ENCODE results near the gene SEZ6L.

The SEZ6L gene

DNA sequence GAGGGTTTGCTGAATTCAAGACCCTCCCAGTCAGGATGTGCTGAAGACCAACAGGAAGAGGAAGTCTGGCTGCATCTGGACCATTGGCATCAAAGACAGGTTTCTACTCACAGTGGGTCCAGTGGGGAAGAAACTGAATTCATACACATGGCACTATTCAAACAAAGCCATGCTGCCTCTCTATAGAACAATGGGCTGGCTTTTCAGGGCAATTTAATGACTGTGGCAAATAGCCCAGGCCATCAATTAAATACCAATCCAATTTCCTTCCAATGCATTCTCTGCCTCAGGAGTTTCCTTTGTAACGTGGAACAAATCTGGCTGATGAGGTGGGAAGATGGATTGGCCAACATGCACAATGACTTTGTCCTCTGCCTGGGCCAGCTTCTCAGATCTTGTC lies 98.6 kb downstream of the SEZ6L start:
- no peak for DNase-seq (ENCODE audit: low read depth, low spot score)
- no peaks in the 10 kb centered on the region for H3K36me3 ChIP-seq (ENCODE audit: insufficient read depth, low read length)
- no peak overlapping the region for H3K4me3 ChIP-seq
- H3K9me3 ChIP-seq (ENCODE audit: low read depth, low read length), result no peaks in the 10 kb centered on the region
- H3K27ac ChIP-seq, result no peak overlapping the region
- no peak overlapping the region for H3K9ac ChIP-seq (ENCODE audit: insufficient read length)
- TF ChIP-seq EZH2 (IDR thresholded peaks at IDR 0.05), result no peak
- no peak for TF ChIP-seq FOXP2 (optimal IDR thresholded peaks at IDR 0.05; ENCODE audit: control extremely low read depth, extremely low read length, insufficient read depth)
- TF ChIP-seq POLR2AphosphoS5 (IDR thresholded peaks at IDR 0.05; ENCODE audit: borderline replicate concordance, low read depth, low read length), result no peak

GRCh38 chr22:26269572-26269971 lies 100.3 kb downstream of the SEZ6L start:
- H3K4me3 ChIP-seq, result no peak overlapping the region
- no peak for TF ChIP-seq EZH2 (IDR thresholded peaks at IDR 0.05)
- H3K9me3 ChIP-seq (ENCODE audit: low read depth, low read length), result no peaks in the 10 kb centered on the region
- H3K27ac ChIP-seq, result no peak overlapping the region
- H3K9ac ChIP-seq (ENCODE audit: insufficient read length), result no peak overlapping the region
- no peaks in the 10 kb centered on the region for H3K36me3 ChIP-seq (ENCODE audit: insufficient read depth, low read length)
- DNase-seq (ENCODE audit: low read depth, low spot score), result no peak

- DNase-seq (ENCODE audit: low read depth, low spot score), result no peak
- Histone ChIP-seq H3K9me3 (ENCODE audit: low read depth, low read length) (no peaks in the 10 kb centered on the region), H3K4me3 (no peak overlapping the region)
Measured at GRCh38 chr22:26271427-26271826, 102.2 kb downstream of the SEZ6L start.

GRCh38 chr22:26273011-26273675 lies 103.9 kb downstream of the SEZ6L start:
- Histone ChIP-seq H3K9ac (ENCODE audit: insufficient read length) (no peak overlapping the region), H3K36me3 (ENCODE audit: insufficient read depth, low read length) (no peaks in the 10 kb centered on the region), H3K9me3 (ENCODE audit: low read depth, low read length) (no peaks in the 10 kb centered on the region), H3K27ac (no peak overlapping the region), H3K4me3 (no peak overlapping the region)
- TF ChIP-seq FOXP2 (optimal IDR thresholded peaks at IDR 0.05; ENCODE audit: control extremely low read depth, extremely low read length, insufficient read depth), result no peak
- DNase-seq (ENCODE audit: low read depth, low spot score), result no peak

More at GRCh38 chr22:26271427-26271826, 102.2 kb downstream of the SEZ6L start:
- Histone ChIP-seq H3K9ac (ENCODE audit: insufficient read length) (no peak overlapping the region), H3K36me3 (ENCODE audit: insufficient read depth, low read length) (no peaks in the 10 kb centered on the region), H3K27ac (no peak overlapping the region)
- TF ChIP-seq EZH2 (IDR thresholded peaks at IDR 0.05), result no peak
- TF ChIP-seq FOXP2 (optimal IDR thresholded peaks at IDR 0.05; ENCODE audit: control extremely low read depth, extremely low read length, insufficient read depth), result no peak
- no peak for TF ChIP-seq POLR2AphosphoS5 (IDR thresholded peaks at IDR 0.05; ENCODE audit: borderline replicate concordance, low read depth, low read length)

GRCh38 chr22:26276529-26277160 lies 107.4 kb downstream of the SEZ6L start:
- TF ChIP-seq FOXP2 (optimal IDR thresholded peaks at IDR 0.05; ENCODE audit: control extremely low read depth, extremely low read length, insufficient read depth) (no peak), POLR2AphosphoS5 (IDR thresholded peaks at IDR 0.05; ENCODE audit: borderline replicate concordance, low read depth, low read length) (no peak), EZH2 (IDR thresholded peaks at IDR 0.05) (no peak)
- no peak overlapping the region for H3K4me3 ChIP-seq
- no peak for DNase-seq (ENCODE audit: low read depth, low spot score)

DNA sequence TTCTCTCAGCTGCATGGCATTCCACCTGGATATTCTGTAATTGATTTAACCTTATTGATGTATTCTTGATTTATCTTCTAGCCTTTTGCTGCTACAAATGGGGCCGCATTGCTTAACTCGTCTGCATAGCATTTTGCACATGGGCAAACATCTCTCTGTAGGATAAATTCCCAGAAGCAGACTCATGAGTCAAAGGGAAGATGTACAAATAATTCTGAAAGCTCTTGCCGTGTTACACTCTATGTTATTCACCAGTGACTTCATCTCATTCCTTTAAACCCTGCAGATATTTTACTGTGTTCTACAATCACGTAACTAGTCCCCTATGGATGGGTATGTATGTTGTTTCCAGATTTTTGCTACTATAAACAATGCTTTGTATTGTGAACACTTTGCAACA lies 112.7 kb downstream of the SEZ6L start:
- no peak overlapping the region for H3K9ac ChIP-seq (ENCODE audit: insufficient read length)
- H3K27ac ChIP-seq, result no peak overlapping the region
- no peak for DNase-seq (ENCODE audit: low read depth, low spot score)
- H3K36me3 ChIP-seq (ENCODE audit: insufficient read depth, low read length), result no peaks in the 10 kb centered on the region
- H3K9me3 ChIP-seq (ENCODE audit: low read depth, low read length), result no peaks in the 10 kb centered on the region
- no peak overlapping the region for H3K4me3 ChIP-seq
- TF ChIP-seq EZH2 (IDR thresholded peaks at IDR 0.05), result no peak
- no peak for TF ChIP-seq FOXP2 (optimal IDR thresholded peaks at IDR 0.05; ENCODE audit: control extremely low read depth, extremely low read length, insufficient read depth)
- TF ChIP-seq POLR2AphosphoS5 (IDR thresholded peaks at IDR 0.05; ENCODE audit: borderline replicate concordance, low read depth, low read length), result no peak

More at GRCh38 chr22:26276529-26277160, 107.4 kb downstream of the SEZ6L start:
- H3K9ac ChIP-seq (ENCODE audit: insufficient read length), result no peak overlapping the region
- H3K27ac ChIP-seq, result no peak overlapping the region
- no peaks in the 10 kb centered on the region for H3K36me3 ChIP-seq (ENCODE audit: insufficient read depth, low read length)
- H3K9me3 ChIP-seq (ENCODE audit: low read depth, low read length), result no peaks in the 10 kb centered on the region

DNA sequence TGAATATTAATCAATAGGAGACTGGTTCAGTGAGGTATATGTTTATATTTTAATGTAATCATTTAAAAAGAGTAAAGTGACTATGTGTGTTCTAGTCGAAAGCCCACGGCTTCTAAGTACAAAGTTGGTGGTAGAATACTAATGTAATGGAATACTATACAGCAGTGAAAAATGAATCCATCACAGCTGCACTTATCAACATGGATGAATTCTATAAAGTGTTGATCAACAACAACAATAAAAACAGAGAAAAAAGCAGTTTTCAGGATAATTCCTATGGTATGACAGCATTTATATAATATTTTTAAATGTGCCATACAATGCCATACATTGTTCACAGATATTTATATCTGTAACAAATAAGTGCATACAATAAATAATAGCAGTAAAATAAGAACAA lies 114.1 kb downstream of the SEZ6L start:
- Histone ChIP-seq H3K27ac (no peak overlapping the region), H3K9ac (ENCODE audit: insufficient read length) (no peak overlapping the region), H3K4me3 (no peak overlapping the region), H3K36me3 (ENCODE audit: insufficient read depth, low read length) (no peaks in the 10 kb centered on the region), H3K9me3 (ENCODE audit: low read depth, low read length) (no peaks in the 10 kb centered on the region)
- TF ChIP-seq EZH2 (IDR thresholded peaks at IDR 0.05) (no peak), POLR2AphosphoS5 (IDR thresholded peaks at IDR 0.05; ENCODE audit: borderline replicate concordance, low read depth, low read length) (no peak), FOXP2 (optimal IDR thresholded peaks at IDR 0.05; ENCODE audit: control extremely low read depth, extremely low read length, insufficient read depth) (no peak)
- DNase-seq (ENCODE audit: low read depth, low spot score), result no peak

GRCh38 chr22:26285632-26286031 lies 116.4 kb downstream of the SEZ6L start:
- no peak for TF ChIP-seq POLR2AphosphoS5 (IDR thresholded peaks at IDR 0.05; ENCODE audit: borderline replicate concordance, low read depth, low read length)
- no peak for TF ChIP-seq FOXP2 (optimal IDR thresholded peaks at IDR 0.05; ENCODE audit: control extremely low read depth, extremely low read length, insufficient read depth)
- no peak for TF ChIP-seq EZH2 (IDR thresholded peaks at IDR 0.05)
- H3K9me3 ChIP-seq (ENCODE audit: low read depth, low read length), result no peaks in the 10 kb centered on the region
- no peak overlapping the region for H3K27ac ChIP-seq
- H3K9ac ChIP-seq (ENCODE audit: insufficient read length), result no peak overlapping the region
- no peak overlapping the region for H3K4me3 ChIP-seq
- DNase-seq (ENCODE audit: low read depth, low spot score), result no peak
- H3K36me3 ChIP-seq (ENCODE audit: insufficient read depth, low read length), result no peaks in the 10 kb centered on the region
